GM19023 (cell line): ENCODE results near the gene C1orf105.

Experiments used
- ATAC-seq: cut with Tn5 transposase; IDR thresholded peaks from one replicate; pipeline ENCODE4 v1.9.1; 2021; ENCODE audit warnings: mild to moderate bottlenecking, moderate library complexity; ENCODE audit not compliant: unreplicated experiment

The C1orf105 gene

GRCh38 chr1:172453607-172454006 lies 33.1 kb downstream of the C1orf105 start:
- ATAC-seq: no peak

DNA sequence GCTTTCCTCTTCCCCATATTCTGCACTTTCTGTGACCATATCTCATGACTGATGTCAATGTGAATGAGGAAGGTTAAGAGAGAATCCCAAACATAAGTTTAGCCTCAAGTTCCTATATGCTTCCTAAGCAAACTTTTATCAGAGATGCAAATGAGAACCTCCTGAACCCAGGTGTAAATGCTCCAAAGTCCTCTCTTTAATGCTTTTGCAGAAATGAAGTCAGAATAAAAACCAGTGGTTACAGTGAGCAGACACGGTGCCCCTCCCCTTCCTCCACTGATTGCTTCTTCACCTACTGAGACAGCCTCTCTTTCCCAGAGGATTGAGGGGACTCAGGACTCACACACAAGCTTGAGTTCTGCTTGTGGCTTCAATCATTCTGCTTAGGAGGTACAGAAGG lies 35.0 kb downstream of the C1orf105 start:
- ATAC-seq: no peak

- no peak for ATAC-seq
These were observed 35.9 kb downstream of the C1orf105 start for GRCh38 chr1:172456344-172456769.

DNA sequence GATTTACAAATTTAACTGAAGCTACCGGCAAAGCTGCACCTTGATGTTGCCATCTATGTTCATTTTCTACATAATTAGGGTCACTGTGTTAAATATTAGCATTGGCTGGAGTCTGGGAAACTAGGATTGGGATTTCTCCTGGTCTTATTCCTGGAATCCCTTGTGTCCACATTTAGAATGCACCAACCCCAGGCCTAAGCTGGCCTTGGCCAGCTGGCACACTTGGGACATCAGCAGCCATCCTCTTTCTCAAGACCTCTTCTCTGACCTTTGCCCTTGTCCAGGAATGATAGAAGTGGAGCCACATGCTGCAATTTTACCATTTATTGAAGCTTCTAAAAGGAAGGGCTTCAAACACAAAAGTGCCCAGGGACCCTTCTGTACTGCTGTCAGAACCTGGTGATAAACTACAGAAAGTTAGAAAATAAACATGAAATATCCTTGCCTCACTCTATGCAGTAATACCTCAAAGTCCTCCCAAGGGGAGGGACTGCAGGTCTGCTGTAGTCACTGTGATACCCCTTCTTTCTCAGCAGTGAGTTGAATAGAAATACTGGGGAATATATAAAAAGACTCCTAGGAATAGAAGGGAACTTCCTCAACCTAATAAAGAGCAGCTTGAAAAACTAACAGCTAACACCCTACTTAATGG lies 37.1 kb downstream of the C1orf105 start:
- ATAC-seq: no peak

DNA sequence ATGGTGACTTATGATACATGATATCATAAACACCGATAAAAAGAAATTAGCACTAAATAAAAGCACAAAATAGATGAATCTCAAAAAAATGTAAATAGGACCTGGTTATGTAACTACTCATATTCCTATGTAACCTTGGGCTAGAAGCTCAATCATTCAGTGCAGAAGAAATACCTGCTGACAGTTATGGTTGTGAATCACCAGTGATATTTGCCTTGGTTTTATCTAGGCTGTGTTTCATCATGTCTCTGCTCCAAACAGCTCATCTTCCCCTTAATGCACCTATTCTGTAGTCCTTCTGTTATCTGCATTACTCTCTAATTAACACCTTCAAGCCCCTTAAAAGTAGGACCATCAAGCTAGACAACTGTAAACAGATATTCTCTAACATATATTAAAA lies 39.7 kb downstream of the C1orf105 start:
- no peak for ATAC-seq

- no peak for ATAC-seq
These were observed 40.4 kb downstream of the C1orf105 start for GRCh38 chr1:172460887-172461315.

DNA sequence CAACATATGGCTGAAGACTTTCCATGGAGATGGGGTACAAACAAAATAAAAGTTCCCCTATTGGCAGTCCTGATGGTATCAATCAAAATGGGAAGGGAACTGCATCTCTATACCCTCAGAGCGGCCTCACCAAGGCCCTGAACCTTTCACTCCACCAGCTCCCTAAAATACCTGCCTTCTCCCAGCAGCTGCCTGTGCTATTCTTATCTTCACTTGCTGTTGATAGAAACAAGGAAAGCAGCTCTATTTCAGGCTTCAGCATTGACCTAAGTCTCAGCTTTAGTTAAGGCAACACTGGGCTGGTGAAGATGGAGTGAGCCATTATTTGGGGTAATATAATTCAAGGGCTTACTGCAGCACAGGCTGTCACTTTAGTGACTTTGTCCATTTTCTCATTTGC lies 45.1 kb downstream of the C1orf105 start:
- no peak for ATAC-seq

DNA sequence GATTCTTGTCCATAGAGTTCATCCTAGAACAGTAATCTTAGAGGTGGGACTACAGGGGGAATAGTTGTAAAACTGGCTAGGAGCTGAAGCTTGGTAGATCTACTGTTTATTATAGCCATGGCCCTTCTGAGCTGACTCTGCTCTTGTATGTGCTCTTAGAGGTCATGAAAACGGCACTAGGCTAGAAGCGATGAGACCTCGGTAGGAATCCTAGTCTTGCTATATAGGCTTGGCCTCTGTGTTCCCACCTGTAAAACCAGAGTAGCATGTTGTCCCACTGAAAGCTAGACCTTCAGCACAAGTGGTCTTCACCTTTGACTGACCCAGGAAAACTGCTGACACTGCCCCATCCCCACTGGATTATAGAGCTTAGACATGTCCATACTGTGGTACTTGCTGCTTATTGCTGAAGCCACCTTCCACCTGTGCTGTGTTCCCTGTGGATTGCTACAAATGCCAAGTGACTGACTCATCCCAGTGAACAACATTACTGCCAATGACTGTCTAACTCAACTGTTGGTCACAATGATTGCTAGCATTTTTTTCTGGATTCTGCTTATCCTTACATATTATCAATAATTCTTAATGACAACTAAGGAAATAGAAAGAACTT lies 46.4 kb downstream of the C1orf105 start:
- no peak for ATAC-seq

GRCh38 chr1:172467446-172467845 lies 47.0 kb downstream of the C1orf105 start:
- ATAC-seq: no peak

DNA sequence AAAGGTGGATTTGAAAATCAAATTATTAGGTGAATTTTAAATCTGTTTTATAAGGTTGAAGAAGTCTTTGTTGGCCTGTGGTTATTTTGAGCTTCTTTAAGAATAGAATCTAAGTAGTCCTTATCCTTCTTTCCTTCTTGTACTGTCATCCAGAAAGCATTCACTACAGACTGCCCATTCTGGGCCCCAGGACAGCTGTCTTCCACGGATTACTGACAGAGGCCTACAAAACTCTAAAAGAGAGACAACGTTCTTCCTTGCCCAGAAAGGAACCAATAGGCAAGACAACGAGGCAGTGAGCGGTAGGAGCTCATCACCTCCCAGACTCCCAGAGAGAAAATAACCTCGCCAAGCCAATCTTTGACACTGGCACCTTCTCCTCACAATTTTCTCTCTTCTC lies 47.8 kb downstream of the C1orf105 start:
- ATAC-seq: no peak

DNA sequence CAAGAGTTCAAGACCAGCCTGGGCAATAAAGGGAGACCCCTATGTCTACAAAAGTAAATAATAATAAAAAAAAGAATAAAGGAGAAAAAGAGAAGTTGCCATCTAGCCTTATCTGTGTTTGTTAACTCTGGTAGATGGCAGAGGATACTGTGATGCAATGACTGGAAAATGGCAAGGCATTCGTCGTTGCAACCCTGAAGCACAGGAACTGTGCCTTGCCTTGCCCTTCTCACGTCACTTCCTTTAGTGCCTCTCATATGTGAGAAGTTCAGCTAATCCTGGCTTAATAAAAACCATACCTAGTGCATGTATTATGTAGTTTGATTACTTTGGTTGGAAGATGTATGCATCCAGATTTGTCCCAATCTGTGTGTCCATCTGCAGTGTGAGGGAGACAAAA lies 49.2 kb downstream of the C1orf105 start:
- ATAC-seq: no peak

GRCh38 chr1:172470149-172470548 lies 49.7 kb downstream of the C1orf105 start:
- ATAC-seq: no peak

GRCh38 chr1:172471666-172472065 lies 51.2 kb downstream of the C1orf105 start:
- ATAC-seq: no peak

DNA sequence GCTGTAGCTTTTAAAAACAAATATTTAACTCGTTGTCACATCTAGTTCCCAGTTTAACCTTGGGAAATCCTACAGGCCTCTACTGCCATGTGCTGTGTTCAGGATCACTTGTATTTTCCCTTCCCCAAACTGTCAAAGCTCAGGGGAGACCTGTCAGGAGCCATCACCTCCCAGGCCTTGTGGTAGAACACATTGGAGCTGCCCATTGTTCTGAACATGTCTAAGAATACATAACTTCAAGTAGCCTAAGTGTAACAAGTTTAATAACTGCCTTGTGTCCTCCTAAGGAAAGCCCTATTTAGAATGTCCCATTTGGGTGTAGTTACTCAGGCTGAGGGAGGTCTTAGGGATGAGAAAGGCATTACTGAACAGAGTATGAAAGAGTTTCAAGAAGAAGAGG lies 52.0 kb downstream of the C1orf105 start:
- no peak for ATAC-seq

- ATAC-seq: no peak
These were observed 52.8 kb downstream of the C1orf105 start for GRCh38 chr1:172473302-172473701.

DNA sequence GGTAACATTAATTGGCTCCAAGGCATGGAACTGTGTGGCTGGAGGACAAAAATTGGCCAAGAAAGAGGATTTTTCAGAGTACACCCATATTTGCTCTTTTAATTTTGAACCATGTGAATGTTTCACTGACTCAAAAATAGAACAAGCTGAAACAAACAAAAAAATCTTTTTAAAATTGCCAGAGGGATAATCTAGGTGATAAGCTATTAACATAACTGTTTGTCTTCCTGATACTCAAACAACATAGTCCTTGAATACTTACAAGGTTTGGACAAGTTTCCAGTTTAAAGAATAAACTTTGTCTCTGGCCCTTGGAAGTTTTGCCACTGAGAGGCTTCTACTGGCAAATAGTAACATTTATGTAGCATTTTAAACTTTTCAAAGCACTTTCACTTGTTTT lies 53.4 kb downstream of the C1orf105 start:
- ATAC-seq: no peak

DNA sequence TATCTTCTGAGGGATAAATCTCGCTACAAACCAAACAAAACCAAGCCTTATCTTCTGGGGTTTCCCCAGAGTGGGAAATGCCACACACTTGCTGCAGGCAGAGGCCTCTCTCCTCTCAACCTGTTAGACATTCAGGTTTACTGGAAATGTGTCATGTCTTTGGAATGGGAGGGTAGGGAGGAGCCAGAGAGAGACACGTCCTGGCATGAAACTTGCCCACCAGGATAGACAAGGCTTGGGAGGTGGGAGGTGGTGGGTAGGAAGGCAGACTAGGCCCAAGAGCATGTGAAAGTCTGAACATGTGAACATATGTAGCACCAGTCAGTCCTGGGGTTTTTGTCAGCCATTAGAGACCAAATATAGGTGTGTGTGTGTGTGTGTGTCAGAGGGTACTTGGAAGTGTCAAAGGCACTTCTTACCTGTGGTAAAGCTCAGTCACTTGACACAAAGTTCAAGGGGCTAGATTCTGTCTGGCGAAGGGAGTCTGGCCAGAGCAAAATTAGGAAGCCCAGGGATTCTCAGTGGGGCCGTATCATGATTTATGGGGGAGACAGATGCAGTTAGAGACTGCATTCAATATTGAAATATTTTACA lies 55.8 kb downstream of the C1orf105 start:
- no peak for ATAC-seq

GRCh38 chr1:172477216-172477615 lies 56.7 kb downstream of the C1orf105 start:
- ATAC-seq: no peak

GRCh38 chr1:172477741-172478140 lies 57.3 kb downstream of the C1orf105 start:
- no peak for ATAC-seq

DNA sequence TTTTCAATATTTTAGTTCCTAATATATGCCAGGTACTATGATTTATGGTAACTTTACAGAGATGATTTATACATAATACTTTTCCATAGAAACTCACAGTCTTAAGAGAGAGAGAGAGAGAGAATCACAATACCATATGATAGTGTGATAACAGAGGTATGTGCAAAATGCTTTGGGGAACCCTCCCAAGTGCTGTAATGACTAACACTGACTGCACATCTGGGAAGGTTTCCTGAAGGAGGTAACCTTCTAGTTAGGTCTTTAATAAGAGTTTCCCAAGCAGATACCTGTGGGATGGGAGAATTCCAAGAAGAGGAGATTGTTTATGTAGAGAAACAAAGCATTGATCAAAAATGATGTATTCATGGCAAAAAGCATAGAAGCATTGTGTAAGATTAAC lies 58.0 kb downstream of the C1orf105 start:
- ATAC-seq: no peak

DNA sequence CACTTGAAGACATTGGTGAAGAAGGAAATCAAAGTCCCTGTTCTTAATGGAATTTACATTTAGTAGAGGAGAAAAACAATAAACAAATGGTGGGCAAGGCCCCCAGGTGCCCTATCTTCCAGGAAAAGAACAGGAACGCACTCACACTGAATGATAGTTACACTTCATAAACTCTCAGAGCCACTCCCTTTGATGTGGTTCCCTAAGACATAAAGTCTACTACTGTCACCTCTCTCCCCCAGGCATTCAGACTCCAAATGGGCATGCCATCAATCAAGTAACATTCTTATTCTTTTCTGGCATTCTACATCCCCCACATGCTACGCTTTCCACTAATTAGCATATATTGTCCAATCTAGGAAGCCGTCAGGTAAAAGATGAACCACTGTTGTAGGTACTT lies 59.9 kb downstream of the C1orf105 start:
- ATAC-seq: no peak

- ATAC-seq: no peak
These were observed 61.6 kb downstream of the C1orf105 start for GRCh38 chr1:172482044-172482443.
